RWPE1 (cell line): Measurements from ENCODE around the gene FXYD4.

Source experiments
- CTCF ChIA-PET: fragments of 350-600 bp; sonication (Branson Sonifier 250); formaldehyde crosslinking; extraction: SDS; loops from one replicate; lab custom pipeline; 2021; lab: Yijun Ruan, JAX
- POLR2A ChIA-PET: fragments of 400-600 bp; formaldehyde crosslinking; extraction: SDS; loops from one replicate; lab custom pipeline; 2020; ENCODE audit warnings: antibody characterized with exemption; ENCODE audit not compliant: low non-redundant PET; lab: Yijun Ruan, JAX
- DNase-seq: peaks from one replicate; pipeline ENCODE4 v3.0.0; 2012; ENCODE audit warnings: low spot score
- H3K27ac ChIP-seq: fragments of 450-650 bp; 2 replicates; pipeline ENCODE4 v1.5.1; 2017
- TF ChIP-seq, protein P1 (sequence below): fragments of 450-650 bp; conservative IDR thresholded peaks from 2 replicates; pipeline ENCODE4 v1.5.1; 2017; ENCODE audit warnings: low read depth, mild to moderate bottlenecking

The FXYD4 gene

DNA sequence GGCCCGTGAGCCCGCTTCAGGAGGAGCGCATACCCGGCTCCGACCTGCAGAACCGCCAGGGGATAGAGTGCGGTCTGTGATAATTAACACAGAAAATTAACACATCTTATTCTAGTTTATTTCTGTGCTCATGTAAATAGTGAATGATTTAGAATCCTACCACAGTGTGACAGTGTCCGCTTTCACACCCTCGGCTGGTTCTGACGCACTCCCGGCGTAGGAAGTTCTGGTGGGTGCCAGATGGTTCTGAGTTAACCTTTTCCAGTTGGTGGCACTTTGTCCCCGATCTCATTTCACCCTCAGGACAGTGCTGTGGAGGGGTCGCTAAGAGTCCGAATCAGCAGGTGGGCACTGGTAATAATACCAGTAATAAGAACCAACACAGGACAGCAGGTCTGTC, 28.3 kb upstream of the FXYD4 start:
- no peak overlapping the region for H3K27ac ChIP-seq
- ChIA-PET POLR2A (no interaction called here), CTCF (no interaction called here)
- TF ChIP-seq, protein P1, sequence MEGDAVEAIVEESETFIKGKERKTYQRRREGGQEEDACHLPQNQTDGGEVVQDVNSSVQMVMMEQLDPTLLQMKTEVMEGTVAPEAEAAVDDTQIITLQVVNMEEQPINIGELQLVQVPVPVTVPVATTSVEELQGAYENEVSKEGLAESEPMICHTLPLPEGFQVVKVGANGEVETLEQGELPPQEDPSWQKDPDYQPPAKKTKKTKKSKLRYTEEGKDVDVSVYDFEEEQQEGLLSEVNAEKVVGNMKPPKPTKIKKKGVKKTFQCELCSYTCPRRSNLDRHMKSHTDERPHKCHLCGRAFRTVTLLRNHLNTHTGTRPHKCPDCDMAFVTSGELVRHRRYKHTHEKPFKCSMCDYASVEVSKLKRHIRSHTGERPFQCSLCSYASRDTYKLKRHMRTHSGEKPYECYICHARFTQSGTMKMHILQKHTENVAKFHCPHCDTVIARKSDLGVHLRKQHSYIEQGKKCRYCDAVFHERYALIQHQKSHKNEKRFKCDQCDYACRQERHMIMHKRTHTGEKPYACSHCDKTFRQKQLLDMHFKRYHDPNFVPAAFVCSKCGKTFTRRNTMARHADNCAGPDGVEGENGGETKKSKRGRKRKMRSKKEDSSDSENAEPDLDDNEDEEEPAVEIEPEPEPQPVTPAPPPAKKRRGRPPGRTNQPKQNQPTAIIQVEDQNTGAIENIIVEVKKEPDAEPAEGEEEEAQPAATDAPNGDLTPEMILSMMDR = no peak
- no peak for DNase-seq

DNA sequence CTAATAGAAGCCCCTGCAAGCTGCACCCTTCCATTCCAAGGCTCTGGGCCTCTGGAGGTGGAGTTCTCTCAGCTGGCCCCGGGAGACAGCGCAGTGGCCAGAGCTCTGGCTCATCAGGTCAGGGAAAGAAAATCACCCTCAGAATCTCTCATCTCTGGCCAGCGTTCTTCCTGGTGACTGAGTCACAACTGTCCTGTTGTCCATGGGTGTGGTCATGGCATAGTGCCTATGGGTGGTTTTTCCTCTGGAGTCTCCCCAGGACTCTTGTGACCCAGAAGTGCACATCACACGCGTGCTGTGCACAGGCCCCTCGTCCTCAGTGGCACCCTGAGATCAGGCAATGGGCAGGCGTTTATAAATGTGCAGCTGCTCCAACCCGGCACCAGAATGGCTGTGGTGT, 27.4 kb upstream of the FXYD4 start:
- ChIA-PET POLR2A (no interaction called here), CTCF (no interaction called here)
- no peak for DNase-seq
- H3K27ac ChIP-seq = peak overlapping the region; percentile 44
- TF ChIP-seq, protein P1 = no peak

DNA sequence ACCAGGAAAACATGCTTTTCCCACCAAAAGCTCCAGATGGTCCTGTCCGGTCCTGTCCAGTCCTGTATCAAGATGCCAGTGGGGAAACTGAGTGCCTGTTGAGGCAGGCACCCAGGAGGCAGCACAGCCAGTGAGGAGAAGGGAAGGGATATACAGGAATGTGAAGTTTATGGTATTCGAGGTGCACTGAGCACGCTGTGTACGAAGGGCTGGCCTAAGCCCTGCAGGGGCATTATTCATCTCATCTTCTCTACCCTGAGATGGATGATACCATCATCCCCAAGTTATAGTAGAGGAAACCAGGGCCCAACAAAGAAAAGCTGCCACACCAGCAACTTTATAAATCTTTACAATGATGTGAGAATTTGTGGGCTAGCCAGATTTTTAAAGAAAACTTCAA, 23.4 kb upstream of the FXYD4 start:
- H3K27ac ChIP-seq = 0 out of 2 replicates have a peak overlapping the region, but pooled peaks have one; percentile 12
- TF ChIP-seq, protein P1 = no peak
- CTCF ChIA-PET = interaction anchor here (0.6 to 2.3 kb wide), 8 partner anchors 15 to 153 kb away, joined by 3 to 18 read pairs (median 4); no protein-coding TSS in a partner anchor
- DNase-seq = no peak
- POLR2A ChIA-PET = no interaction called here

DNA sequence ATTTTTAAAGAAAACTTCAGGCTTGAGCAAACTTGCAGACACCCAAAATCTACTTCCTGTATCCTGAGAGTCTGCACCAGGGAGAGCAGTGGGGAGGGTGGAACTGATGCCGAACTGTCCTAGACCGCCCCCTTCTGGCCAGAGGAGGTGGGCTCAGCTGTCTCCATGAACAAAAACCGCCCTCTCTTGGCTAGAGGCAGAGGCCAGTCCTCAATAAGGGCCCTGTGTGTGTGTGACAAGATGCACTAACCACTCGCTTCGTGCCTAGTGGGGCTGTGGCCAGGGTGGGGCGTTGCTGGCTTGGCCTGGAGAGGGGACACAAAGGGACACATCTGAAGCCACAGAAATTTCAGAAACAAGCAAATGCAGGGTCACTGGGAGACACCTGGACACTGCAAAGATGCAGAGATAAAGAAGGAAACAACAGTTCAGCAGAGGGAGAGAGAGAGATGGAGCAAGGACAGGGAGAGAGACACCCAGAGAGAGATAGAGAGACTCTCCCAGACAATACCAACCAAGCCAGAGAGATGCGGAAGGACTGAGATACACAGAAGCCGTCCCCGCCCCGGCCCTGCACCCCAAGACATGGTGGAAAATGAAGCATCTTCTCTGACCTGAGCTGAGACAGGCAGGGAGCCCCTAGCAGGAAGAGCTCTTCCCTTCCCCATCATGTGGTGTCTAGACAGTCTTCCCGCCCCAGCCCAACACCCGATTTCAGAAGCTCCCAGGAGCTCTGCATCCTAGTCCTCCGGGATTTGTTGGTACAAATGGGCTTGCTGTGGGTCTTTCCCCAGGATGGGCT, 22.7 kb upstream of the FXYD4 start:
- TF ChIP-seq, protein P1 = peak; percentile 78
- POLR2A ChIA-PET = no interaction called here
- peak; percentile 89 for DNase-seq
- CTCF ChIA-PET = interaction anchor here (0.6 to 2.3 kb wide), 13 partner anchors 14 to 145 kb away, joined by 3 to 18 read pairs (median 4); no protein-coding TSS in a partner anchor
- H3K27ac ChIP-seq = peak overlapping the region; percentile 9; the same call in 1 of the 2 replicates

DNA sequence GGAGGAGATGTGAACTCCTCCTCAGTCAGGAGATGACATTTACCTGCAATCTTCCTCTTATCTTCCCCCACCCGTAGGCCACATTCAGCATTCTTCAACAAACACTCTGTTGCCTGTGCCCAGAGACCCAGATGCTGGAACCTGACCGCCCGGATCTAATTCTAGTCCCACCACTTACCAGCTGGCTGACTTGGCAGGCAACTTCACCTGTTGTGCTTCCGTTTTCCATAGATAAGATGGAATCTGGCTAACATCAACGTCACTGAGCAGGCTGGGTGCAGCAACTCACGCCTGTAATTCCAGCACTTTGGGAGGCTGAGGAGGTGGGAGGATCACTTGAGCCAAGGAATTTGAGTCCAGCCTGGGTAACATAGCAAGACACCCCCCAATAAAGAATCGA, 21.3 kb upstream of the FXYD4 start:
- CTCF ChIA-PET = no interaction called here

DNA sequence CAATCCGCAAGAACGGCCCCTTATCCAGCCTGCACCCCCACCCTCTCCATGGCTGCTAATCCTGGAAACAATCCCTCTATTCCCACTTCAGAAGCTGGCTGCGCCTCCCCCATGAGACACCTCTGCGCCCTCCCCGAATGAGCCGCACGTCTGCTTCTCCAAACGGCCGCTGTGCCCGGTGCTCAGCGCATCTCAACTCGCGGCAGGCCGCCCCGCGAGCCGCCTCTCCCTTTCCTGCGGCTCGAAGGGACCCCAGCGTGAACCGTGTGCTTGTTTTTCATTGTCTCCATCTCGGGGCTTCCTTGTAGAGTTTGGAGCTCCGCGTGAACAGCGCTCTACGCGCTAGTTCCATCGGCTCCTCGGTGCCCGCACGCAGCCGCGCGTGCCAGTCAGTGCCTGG, 20.8 kb upstream of the FXYD4 start:
- TF ChIP-seq, protein P1 = no peak
- no peak for DNase-seq
- POLR2A ChIA-PET = no interaction called here
- H3K27ac ChIP-seq = no peak overlapping the region
- CTCF ChIA-PET = no interaction called here

More for the DNA sequence above, 21.3 kb upstream of the FXYD4 start:
- no peak overlapping the region for H3K27ac ChIP-seq
- POLR2A ChIA-PET = no interaction called here
- TF ChIP-seq, protein P1 = no peak
- DNase-seq = no peak
